ENCODE data around the gene MED27. TPM values are rescaled to one million over a fixed set of nuclear protein-coding genes. Genes with fewer than 3 reads are reported as not detected.

MED27 gene
- total RNA-seq, 4 donors from 2014 or later = 4.1 to 6.3 (median 5.7) TPM

DNA sequence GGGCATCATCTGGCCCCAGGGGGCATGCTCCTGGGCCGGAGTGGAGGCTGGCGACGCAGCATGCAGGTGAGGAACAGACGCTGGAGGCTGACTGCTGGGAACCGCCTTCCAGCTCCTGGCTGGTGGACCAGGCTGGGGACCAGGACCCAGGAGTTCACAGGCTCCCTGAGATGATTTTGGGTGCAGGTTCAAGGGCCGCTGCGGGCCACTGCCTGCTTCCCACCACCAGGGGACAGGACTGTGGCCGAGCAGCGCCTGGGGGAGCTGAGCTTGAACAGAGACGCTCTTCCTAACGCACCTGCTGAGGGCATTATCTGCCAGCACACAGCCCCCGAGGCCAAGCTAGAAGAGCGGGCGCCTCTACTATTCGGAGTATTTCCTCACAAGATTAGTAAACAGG is 207.7 kb downstream of the MED27 start:
- no peaks in the 10 kb centered on the region for H3K9me3 ChIP-seq
- H3K27me3 ChIP-seq = no peaks in the 10 kb centered on the region
- H3K36me3 ChIP-seq = no peaks in the 10 kb centered on the region
- no peak for DNase-seq
- no peaks in the 10 kb centered on the region for H3K4me1 ChIP-seq
- H3K4me3 ChIP-seq = no peak overlapping the region
- H3K27ac ChIP-seq = no peak overlapping the region
- TF ChIP-seq, protein P1, sequence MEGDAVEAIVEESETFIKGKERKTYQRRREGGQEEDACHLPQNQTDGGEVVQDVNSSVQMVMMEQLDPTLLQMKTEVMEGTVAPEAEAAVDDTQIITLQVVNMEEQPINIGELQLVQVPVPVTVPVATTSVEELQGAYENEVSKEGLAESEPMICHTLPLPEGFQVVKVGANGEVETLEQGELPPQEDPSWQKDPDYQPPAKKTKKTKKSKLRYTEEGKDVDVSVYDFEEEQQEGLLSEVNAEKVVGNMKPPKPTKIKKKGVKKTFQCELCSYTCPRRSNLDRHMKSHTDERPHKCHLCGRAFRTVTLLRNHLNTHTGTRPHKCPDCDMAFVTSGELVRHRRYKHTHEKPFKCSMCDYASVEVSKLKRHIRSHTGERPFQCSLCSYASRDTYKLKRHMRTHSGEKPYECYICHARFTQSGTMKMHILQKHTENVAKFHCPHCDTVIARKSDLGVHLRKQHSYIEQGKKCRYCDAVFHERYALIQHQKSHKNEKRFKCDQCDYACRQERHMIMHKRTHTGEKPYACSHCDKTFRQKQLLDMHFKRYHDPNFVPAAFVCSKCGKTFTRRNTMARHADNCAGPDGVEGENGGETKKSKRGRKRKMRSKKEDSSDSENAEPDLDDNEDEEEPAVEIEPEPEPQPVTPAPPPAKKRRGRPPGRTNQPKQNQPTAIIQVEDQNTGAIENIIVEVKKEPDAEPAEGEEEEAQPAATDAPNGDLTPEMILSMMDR (IDR thresholded peaks at IDR 0.05) = no peak
- no peak for TF ChIP-seq POLR2A (IDR thresholded peaks at IDR 0.05)

DNA sequence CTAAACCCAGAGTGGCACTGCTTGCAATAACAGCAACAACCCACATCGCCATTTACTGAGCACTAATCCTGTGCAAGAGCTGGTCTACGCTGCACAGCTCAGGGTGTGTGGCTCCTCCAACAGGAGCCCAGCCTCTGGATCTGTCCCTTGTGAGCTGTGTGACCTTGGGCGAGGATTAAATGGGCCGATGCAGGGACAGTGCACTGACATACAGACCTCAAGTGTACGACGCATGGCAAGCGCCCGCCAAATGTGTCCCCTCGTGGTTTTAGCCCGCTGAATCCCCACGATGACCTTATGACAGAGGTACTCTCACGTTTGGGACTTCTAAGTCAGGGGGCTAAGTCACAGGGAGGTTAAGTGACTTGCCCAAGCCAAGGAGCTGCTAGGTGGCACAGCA is 209.5 kb downstream of the MED27 start:
- H3K4me3 ChIP-seq = no peak overlapping the region
- TF ChIP-seq POLR2A (IDR thresholded peaks at IDR 0.05) = no peak
- TF ChIP-seq, protein P1 (IDR thresholded peaks at IDR 0.05) = no peak
- H3K36me3 ChIP-seq = no peaks in the 10 kb centered on the region
- DNase-seq = no peak
- H3K9me3 ChIP-seq = no peaks in the 10 kb centered on the region
- no peaks in the 10 kb centered on the region for H3K27me3 ChIP-seq
- no peak overlapping the region for H3K27ac ChIP-seq
- H3K4me1 ChIP-seq = no peaks in the 10 kb centered on the region

DNA sequence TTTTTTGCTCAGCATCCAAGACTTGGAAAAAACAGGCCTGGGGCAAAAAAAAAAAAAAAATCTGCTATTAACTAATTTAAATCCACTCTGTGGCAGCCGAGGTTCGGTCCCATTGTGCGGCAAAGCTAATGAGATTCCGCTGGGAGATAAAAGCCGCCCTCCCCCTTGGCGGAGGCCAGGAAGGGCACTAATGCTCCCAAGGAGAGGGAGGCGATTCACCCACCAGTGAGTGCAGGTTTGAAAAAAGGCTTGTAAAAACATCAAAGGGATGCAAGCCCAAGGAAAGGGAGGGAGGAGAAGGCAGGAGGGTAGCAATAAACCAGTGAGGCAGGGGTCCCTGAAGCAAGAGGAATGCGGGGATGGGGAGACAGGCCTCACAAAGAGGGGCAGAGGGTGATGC is 210.3 kb downstream of the MED27 start:
- no peak for DNase-seq
- Histone ChIP-seq H3K4me1 (no peaks in the 10 kb centered on the region), H3K36me3 (no peaks in the 10 kb centered on the region), H3K27ac (no peak overlapping the region), H3K4me3 (no peak overlapping the region), H3K9me3 (no peaks in the 10 kb centered on the region), H3K27me3 (no peaks in the 10 kb centered on the region)
- TF ChIP-seq POLR2A (IDR thresholded peaks at IDR 0.05) = no peak
- TF ChIP-seq, protein P1 (IDR thresholded peaks at IDR 0.05) = no peak

DNA sequence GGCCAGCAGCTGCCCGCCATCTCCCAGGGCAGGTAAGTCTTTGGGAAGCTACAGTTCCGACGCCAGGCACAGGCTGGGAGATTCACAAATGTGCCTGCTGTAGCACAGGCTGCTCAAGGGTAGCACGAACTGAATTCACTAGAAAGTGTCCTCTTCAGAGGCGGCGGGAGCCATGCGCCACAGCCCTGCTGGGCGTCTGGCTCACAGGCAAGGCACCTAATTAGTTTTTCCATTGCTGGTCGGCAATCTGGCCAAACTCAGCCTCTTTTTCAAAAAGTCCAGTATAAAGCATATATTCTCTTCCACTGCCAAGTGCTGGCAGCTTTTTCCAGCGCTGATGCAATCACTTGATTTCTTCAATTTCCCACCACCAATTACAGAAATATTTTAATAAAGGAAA is 210.9 kb downstream of the MED27 start:
- H3K27me3 ChIP-seq = no peaks in the 10 kb centered on the region
- no peaks in the 10 kb centered on the region for H3K9me3 ChIP-seq
- no peaks in the 10 kb centered on the region for H3K4me1 ChIP-seq
- no peaks in the 10 kb centered on the region for H3K36me3 ChIP-seq
- no peak overlapping the region for H3K27ac ChIP-seq
- DNase-seq = no peak
- TF ChIP-seq, protein P1 (IDR thresholded peaks at IDR 0.05) = no peak
- no peak for TF ChIP-seq POLR2A (IDR thresholded peaks at IDR 0.05)
- no peak overlapping the region for H3K4me3 ChIP-seq

DNA sequence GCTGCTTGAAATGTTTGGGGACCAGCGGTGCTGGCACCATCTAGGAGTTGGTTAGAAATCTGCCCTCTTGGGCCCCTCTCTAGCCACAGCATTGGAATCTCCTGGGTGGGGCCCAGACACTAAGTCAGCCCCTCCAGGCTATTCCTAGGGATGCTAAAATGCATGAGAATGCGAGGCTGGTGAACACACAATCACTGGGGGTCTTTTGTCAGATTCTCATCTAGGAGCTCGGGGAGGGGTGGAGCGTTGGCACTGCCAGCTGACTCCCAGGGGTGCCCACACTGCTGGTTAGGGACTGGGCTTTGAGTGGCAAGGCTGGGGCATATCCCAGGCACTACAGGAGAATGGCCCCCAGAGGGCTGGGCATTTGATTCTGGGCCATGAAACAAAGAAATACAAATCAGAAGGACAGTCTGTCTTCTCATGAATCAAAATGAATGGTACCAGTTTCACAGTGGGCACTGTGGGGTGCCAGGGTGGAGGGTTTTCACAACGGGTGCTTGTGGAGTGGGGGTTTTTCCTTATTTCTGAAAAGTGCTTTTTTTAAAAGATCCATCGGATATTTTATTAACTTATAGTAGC is 212.0 kb downstream of the MED27 start:
- TF ChIP-seq POLR2A (IDR thresholded peaks at IDR 0.05) = no peak
- TF ChIP-seq, protein P1 (IDR thresholded peaks at IDR 0.05) = no peak
- H3K27me3 ChIP-seq = no peaks in the 10 kb centered on the region

More for the DNA sequence above, 212.0 kb downstream of the MED27 start:
- H3K9me3 ChIP-seq = no peaks in the 10 kb centered on the region
- no peak overlapping the region for H3K27ac ChIP-seq
- no peaks in the 10 kb centered on the region for H3K4me1 ChIP-seq
- H3K36me3 ChIP-seq = no peaks in the 10 kb centered on the region
- peak in 1 of 3 donors; percentile 9 for DNase-seq
- H3K4me3 ChIP-seq = no peak overlapping the region
